Mesodermal cell (in vitro differentiated cells): ENCODE data around the gene RDH13.
"Not testable (repeated sequence)": the region's sequence is repeated elsewhere in the genome, so short reads cannot be mapped to it uniquely, and the experiment has no call there.

Source experiments
- H3K27ac ChIP-seq: 2 replicates; pipeline ENCODE4 v1.7.0; 2013; ENCODE audit warnings: mild to moderate bottlenecking, low read depth, low read length, moderate library complexity; ENCODE audit not compliant: severe bottlenecking
- H3K36me3 ChIP-seq: 2 replicates; pipeline ENCODE4 v1.7.1; 2013; ENCODE audit warnings: mild to moderate bottlenecking, low read length, moderate library complexity; ENCODE audit not compliant: control insufficient read depth, insufficient read depth
- H3K4me1 ChIP-seq: one replicate; pipeline ENCODE4 v1.7.1; 2013; ENCODE audit warnings: mild to moderate bottlenecking, low read length; ENCODE audit not compliant: insufficient read depth, control insufficient read depth, poor library complexity, severe bottlenecking
- H3K4me3 ChIP-seq: 2 replicates; pipeline ENCODE4 v1.7.0; 2013; ENCODE audit warnings: low read length, control low read depth, mild to moderate bottlenecking; ENCODE audit not compliant: insufficient read depth, poor library complexity, severe bottlenecking; ENCODE audit errors: extremely low read depth
- H3K9me3 ChIP-seq: 2 replicates; pipeline ENCODE4 v1.7.1; 2013; ENCODE audit warnings: mild to moderate bottlenecking, low read length, moderate library complexity; ENCODE audit not compliant: control insufficient read depth
- WGBS, 2 experiments: methylation state at CpG; one replicate each; pipeline ENCODE4 v1.1.5; 2013; ENCODE audit warnings: missing lambda C conversion rate in 2 of 2; ENCODE audit not compliant: insufficient coverage in 2 of 2; 5-methylcytosine and 5-hydroxymethylcytosine counted together

RDH13 gene

DNA sequence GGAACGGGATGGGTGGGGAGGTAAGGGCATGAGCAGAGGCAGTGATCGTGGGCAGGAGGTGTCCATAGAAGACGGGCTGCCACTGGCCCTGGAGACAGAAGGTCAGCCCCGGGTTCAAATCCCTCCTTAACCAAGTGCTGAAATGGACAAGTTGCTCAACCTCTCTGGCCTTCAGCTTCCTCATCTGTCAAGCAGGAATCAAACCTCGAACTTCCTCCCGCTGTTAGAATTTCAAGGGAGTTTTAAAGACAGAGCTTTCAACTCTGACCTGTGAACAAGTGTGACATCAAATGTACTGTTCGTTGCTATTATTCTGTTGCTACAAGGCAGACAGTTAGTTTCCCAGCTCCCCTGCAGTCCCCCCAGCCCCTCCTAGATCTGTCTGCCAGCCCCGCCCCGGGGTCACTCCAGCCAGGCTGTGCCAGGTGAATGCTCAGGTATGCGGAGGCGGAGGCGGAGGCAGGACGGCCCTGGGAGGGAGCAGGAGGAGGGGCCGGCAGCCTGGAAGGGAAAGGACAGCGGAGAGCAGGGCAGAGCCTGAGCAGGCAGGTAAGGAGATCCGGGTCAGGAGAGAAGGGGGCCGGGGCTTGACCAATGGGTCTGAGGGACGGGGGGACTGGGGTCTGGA is 12.5 kb upstream of the RDH13 start, which contains the start of gene EPS8L1:
TSS of gene EPS8L1 (plus strand) at position 499 of the 628 bp plus-strand sequence. CDS start 576 bp downstream, outside the sequence.
- Histone ChIP-seq H3K4me1 (peaks cover 4% of the 10 kb centered on the region), H3K27ac (no peak within 1 kb of the TSS), H3K4me3 (no peak within 1 kb of the TSS), H3K9me3 (no peaks in the 10 kb centered on the region), H3K36me3 (no peaks in the 10 kb centered on the region)
- 33 to 46% methylated on average over 11 to 14 of the region's 18 CpGs for WGBS, 2 experiments

DNA sequence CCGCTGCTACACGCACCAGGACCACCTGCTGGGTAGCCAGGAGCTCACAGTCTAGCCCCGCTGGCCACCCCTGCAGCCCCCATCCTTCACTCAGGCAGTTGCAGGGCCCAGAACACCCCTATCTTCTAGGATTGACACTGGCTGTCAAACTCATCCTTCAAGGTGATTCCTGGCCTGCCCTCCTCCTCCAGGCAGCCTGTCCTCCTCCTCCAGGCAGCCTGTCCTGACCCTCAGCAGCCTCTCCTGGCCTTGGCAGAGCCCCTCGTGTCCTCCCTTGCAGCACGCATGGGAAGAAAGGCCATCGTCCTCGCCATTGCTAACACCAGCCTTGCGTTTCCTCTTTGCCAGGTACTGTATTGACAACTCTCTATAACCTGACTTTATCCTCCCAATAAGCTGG is 9.0 kb upstream of the RDH13 start:
- WGBS, 2 experiments: 55 to 66% methylated on average over 6 to 7 of the region's 8 CpGs
- no peak overlapping the region for H3K27ac ChIP-seq
- H3K9me3 ChIP-seq: no peaks in the 10 kb centered on the region
- no peaks in the 10 kb centered on the region for H3K36me3 ChIP-seq
- no peak overlapping the region for H3K4me3 ChIP-seq
- H3K4me1 ChIP-seq: peaks cover 12% of the 10 kb centered on the region

DNA sequence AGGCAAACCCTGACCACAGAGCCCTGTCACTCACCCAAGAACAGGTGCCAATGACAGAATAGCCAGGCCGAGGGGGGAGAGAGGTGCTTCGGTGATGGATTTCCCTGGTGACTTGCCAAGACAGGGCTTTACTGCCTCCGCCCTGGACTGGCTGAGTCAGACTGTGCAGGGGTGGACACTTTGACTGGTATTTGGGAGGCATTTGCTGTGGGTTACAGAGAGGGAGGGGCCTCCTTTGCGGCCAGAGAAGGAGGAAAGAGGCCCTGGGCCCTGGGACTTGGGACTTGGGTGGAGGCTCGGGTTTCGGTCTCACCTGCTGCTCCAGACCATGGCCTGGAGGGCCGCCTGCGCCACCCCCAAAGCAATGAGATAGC is 8.2 kb upstream of the RDH13 start:
- Histone ChIP-seq H3K27ac (no peak overlapping the region), H3K36me3 (no peaks in the 10 kb centered on the region), H3K4me3 (no peak overlapping the region), H3K4me1 (peaks cover 12% of the 10 kb centered on the region), H3K9me3 (no peaks in the 10 kb centered on the region)
- 66 to 82% methylated on average over 5 to 7 of the region's 8 CpGs for WGBS, 2 experiments

DNA sequence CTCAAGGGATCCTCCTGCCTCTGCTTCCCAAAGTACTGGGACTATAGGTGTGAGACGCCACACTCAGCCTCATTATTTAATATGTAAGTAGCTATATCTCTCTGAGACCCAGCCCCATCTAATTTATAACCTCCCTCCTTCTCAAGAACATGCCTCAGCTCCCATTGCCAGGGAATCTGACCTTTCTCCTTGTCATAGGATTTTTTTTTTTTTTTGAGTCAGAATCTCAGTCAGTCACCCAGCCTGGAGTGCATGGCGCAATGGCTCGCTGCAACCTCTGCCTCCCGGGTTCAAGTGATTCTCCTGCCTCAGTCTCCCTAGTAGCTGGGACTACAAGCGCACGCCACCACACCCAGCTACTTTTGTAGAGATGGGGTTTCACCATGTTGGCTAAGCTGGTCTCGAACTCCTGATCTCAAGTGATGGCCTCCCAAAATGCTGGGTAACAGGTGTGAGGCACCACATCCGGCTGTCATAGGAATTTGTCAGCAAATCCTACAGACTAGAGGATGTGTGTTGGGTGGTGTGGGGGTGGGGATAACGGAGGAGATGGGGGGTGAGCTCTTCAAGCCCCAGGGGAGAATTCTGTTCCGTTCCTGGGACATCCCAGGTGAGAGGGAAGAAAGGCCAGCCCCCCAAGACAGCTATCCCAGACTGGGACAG is 7.6 kb upstream of the RDH13 start:
- H3K27ac ChIP-seq: no peak overlapping the region
- no peaks in the 10 kb centered on the region for H3K9me3 ChIP-seq
- H3K36me3 ChIP-seq: no peaks in the 10 kb centered on the region
- 83% methylated on average over 5 to 9 of the region's 10 CpGs for WGBS, 2 experiments
- no peak overlapping the region for H3K4me3 ChIP-seq
- peaks cover 12% of the 10 kb centered on the region for H3K4me1 ChIP-seq

DNA sequence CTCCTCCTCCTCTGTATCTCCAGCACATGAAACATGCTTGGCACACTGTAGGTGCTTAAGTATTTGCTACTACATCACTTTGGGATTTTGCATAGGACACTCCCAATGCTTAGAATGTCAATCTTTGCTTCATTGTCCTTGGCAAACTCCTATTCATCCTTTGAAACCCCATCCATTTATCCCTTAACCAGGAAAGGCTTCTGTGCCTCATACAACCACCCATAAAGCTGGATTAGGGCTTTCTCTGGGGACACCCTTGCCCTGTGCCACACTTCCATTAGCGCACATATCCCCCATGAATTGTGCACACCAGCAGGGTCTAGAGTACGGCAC is 6.9 kb upstream of the RDH13 start:
- Histone ChIP-seq H3K27ac (no peak overlapping the region), H3K4me3 (no peak overlapping the region), H3K9me3 (no peaks in the 10 kb centered on the region), H3K36me3 (no peaks in the 10 kb centered on the region), H3K4me1 (peaks cover 12% of the 10 kb centered on the region)
- 83 to 100% methylated on average over 1 of the region's 2 CpGs for WGBS, 2 experiments

DNA sequence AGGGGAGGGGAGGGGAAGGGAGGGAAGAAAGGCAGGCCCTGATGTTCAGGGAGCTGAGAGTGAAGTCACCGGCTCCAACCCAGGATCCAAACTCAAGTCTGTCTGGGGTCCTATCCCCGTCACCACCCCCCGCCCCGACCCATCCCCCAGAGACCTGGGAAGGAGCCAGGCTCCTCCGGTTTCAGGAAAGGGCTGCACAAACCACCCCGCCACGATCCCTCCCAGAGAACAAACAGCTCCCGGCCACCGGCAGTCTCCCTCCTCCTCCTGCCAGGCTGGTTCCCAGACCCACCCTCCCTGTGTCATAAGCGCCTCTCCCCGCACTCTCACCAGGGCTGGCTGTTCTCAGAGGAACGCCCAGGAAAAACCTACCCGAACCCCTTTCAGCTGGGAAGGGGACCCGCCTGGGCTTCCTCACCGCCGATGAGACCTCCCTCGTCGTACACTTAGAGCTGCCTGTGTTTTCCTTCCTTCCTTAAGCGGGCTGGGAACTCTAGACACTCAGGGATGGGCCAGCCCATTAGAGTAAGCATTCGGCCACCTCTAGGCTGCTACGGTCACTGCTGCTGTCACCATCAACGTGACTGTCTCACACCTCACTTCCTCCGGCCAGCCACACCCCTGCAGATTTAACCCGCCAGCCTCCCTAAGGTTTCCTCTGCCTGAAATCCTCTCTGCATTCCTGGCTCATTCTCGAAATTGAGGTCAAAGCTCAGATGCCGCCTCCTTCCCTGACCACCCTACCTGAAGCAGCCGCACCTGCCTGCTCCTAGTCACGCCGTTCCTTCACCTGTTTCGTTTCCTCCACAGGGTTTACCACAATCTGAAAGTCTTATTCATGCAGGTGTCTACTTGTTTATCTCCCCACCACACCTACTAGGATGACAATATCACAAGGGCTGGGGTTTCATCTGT is 6.3 kb upstream of the RDH13 start:
- Histone ChIP-seq H3K9me3 (no peaks in the 10 kb centered on the region), H3K27ac (peak overlapping the region; percentile 23), H3K4me1 (peaks cover 12% of the 10 kb centered on the region), H3K36me3 (no peaks in the 10 kb centered on the region), H3K4me3 (peak overlapping the region; percentile 18)
- 4 to 5% methylated on average over 24 to 25 of the region's 30 CpGs for WGBS, 2 experiments

DNA sequence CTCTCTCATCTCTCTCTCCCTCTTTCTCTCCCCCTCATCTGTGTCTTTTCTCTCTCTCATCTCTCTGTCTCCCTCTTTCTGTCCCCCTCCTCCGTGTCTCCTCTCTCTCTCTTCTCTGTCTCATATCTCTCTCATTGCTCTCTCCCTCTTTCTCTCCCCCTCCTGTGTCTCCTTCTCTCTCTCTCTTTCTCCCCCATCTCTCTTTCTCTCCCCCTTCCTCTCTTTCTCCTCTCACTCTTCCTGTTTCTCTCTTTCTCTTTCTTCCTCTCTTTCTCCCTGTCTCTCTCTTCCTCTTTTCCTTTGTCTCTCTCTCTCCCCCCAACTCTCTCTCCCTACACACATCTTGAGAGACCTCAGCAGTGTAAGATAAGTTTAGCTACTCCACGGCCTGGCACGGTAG is 4.9 kb upstream of the RDH13 start:
- H3K36me3 ChIP-seq: no peaks in the 10 kb centered on the region
- H3K4me1 ChIP-seq: peaks cover 12% of the 10 kb centered on the region
- H3K27ac ChIP-seq: no peak overlapping the region
- 61 to 62% methylated on average over 2 to 3 of the region's 3 CpGs for WGBS, 2 experiments
- no peaks in the 10 kb centered on the region for H3K9me3 ChIP-seq
- H3K4me3 ChIP-seq: no peak overlapping the region

DNA sequence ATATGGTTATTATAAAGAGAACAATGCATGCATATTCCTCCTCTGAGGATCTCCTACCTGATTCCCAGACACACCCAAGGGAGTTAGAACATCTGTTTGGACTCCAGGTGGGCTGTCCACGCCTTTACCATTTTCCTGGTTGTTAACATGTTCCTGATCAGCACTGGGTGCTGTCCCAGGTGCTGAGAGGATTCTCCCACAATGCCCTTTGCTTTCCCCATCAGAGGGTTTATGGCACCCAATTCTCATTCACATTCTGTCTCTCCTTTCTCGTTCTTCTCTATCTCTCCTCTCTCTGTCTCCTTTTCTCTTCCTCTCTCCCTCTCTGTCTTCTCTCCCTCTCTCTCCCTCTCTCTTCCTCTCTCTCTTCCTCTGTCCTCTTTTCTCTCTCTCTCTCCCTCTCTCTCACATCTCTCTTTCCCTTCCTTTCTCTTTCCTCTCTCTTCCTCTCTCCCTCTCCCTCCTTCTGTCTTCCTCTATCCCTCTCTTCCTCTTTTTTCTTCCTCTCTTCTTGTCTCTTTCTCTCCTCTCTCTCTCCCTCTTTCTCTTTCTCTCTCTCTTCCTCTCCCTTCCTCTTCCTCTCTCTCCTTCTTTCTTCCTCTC is 3.3 kb upstream of the RDH13 start:
- no peak overlapping the region for H3K27ac ChIP-seq
- H3K9me3 ChIP-seq: no peaks in the 10 kb centered on the region
- H3K4me3 ChIP-seq: no peak overlapping the region
- 34 to 36% methylated on average over 2 of the region's 2 CpGs for WGBS, 2 experiments
- peaks cover 9% of the 10 kb centered on the region for H3K4me1 ChIP-seq
- no peaks in the 10 kb centered on the region for H3K36me3 ChIP-seq

DNA sequence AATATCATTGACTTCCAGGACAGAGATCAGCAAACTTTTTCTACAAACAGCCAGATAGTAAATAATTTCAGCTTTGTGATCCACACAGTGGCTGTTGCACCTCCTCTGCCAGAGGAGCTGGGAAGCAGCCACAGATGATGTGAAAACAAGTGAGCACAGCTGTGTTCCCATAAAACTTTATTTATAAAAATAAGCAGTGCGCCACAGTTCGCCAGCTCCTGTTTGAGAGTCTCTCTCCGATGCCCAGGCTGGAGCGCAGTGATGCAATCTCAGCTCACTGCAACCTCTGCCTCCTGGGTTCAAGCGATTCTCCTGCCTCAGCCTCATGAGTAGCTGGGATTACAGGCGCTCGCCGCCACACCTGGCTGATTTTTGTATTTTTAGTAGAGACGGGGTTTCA is 2.6 kb upstream of the RDH13 start:
- WGBS, 2 experiments: 79 to 89% methylated on average over 6 of the region's 9 CpGs
- not testable (repeated sequence) for H3K4me1 ChIP-seq

DNA sequence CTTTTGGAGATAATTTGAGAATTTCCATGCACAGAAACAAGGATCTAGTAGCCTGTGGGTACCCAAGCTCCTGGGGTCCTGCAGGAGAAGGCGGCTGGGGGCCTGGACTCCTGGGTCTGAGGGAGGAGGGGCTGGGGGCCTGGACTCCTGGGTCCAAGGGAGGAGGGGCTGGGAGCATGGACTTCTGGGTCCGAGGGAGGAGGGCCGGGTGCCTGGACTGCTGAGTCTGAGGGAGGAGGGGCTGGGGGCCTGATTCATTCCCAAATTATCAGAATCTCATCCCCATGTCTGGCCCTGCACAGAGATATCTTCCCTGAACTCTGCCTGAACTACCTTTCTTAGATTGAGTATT is 520 bp upstream of the RDH13 start:
- Histone ChIP-seq H3K27ac (no peak overlapping the region), H3K9me3 (no peaks in the 10 kb centered on the region), H3K36me3 (peaks cover 7% of the 10 kb centered on the region), H3K4me3 (no peak overlapping the region), H3K4me1 (no peaks in the 10 kb centered on the region)
- WGBS, 2 experiments: 38 to 100% methylated on average over 1 to 3 of the region's 3 CpGs

More for the DNA sequence above, 2.6 kb upstream of the RDH13 start:
- H3K36me3 ChIP-seq, H3K4me3 ChIP-seq, H3K27ac ChIP-seq, H3K9me3 ChIP-seq: not testable (repeated sequence)
